Right renal cortex interstitium (tissue), 3 donors: ENCODE measurements around the gene TRIM15. TPM values are rescaled to one million over a fixed set of nuclear protein-coding genes. Genes with fewer than 3 reads are reported as not detected.

ENCODE experiments used
- DNase-seq, 3 donors: peaks; one replicate each; pipeline ENCODE4 v3.0.0-alpha.2; 2013; ENCODE audit warnings: low read depth in 3 of 3, low spot score in 2 of 3
- polyA plus RNA-seq, 3 donors: library from polyadenylated mRNA; unstranded; fragments of 120-200 nt; gene quantifications; one replicate each; pipeline ENCODE4 v1.2.1, GENCODE V29; 2013; ENCODE audit not compliant: insufficient read length in 3 of 3

TRIM15 gene
- polyA plus RNA-seq, 3 donors, result 0.19 to 0.28 (median 0.26) TPM

- DNase-seq, result no peak
Observed at GRCh38 chr6:30194797-30195690, 31.7 kb downstream of the TRIM15 start.

DNA sequence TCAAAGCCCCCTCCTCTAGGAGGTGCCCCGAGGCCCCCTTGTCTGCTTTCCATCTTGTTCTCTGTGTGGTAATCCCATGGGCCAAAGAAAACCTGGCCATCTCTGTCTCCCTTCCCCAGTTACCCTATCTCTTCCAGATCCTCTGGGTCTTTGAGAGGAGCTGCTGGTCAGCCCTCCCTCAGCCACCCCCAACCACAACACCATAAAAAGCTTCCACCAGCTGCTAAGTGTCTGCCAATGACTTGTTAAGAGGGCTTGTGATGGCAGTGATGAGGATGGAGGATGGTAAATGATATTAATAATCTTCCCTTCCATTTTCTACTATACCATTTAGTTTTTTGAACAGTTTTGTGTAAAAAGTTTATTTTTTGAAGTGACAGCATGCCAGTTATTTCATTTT, 32.6 kb downstream of the TRIM15 start:
- no peak for DNase-seq

DNA sequence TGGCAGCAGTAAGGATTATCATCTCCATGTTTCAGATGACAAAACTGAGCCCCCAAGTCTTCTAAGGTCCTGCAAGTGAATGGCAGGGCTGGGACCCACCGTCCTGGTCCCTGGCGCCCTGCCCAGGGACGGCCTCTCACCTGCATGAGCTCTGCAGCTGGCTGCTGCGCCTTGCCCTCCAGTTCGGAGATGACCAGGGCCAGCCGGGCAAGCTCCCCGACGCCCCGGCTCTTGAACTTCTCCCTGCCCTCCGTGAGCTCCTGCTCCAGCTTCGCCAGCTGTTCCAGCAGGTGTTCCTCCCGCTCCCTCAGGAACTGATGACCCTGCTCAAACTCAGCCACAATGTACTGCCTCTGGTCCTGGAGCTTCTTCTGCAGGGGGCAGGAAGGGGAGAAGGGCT, 33.0 kb downstream of the TRIM15 start:
- DNase-seq, result no peak

- DNase-seq, result no peak
Observed at GRCh38 chr6:30198166-30199084, 35.1 kb downstream of the TRIM15 start.

- no peak for DNase-seq
Observed at GRCh38 chr6:30200551-30201281, 37.4 kb downstream of the TRIM15 start.

DNA sequence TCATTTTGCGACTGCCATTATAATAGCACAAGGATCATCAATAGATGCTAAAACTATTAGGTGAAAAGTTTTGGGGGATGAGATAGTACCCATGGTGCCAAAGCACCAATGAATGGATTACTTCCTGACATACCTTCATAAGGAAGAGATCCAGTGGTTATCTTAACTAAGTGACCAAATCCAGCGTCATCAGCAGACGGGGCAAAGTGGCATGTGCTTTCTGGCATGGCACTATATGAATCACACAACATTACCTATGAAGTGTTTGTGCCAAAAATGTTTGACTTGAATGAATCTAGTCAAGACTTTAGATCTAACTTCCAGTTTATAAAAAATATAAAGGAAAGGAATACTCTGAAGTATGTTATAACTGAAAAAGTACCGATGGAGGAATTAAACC, 39.0 kb downstream of the TRIM15 start:
- DNase-seq, result no peak

DNA sequence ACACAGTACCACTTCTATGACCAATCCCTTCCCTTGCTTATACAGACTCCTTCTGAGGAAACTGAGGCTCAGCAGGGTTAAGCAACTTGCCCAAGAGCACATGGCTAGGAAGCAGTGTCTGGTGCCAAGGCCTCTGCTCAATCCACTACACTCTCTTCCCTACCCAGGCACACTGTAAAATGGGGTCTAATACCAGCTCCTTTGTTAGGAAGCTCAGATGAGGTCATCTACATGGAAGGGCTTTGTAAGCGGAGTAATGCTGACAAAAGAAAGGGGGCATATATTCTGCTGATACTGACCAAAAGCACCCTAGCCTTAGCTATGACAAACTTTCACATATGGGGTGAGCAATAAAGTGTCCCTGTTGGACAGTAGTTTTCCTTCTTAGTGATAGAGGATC, 40.8 kb downstream of the TRIM15 start:
- DNase-seq, result no peak

GRCh38 chr6:30206152-30206551, 42.8 kb downstream of the TRIM15 start:
- DNase-seq, result no peak

GRCh38 chr6:30206799-30207618, 43.7 kb downstream of the TRIM15 start:
- no peak for DNase-seq

DNA sequence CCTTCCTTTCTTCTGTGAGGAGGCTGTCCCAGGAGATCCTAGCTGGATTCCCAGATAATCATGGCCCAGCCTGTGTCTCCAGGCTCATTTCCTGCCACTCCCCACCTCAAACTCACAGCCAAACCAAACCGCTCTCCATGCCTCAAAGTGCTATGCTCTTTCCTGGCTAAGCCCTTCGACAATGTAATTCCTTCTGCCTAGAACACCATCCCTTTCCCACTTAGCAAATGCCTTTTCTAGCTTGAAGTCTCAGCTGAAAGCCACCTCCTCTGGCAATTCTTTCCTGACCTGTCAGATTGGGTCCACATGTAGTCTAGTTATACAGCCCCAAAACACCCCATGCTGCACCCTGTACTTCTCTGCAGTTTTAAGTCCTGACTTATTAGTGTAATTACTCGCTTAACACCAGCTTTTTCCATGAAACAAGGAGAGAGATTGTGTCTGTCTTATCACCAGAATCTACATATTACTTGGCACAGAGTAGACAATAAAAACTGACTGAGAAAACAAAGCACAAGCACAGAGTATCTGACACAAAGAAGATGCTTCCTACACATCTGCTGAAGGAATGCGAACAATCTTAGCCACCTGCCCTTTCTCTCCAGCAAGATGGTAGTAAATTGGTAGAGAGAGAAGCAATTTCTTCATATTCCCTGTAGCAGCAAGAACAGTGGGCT, 44.4 kb downstream of the TRIM15 start:
- no peak for DNase-seq

DNA sequence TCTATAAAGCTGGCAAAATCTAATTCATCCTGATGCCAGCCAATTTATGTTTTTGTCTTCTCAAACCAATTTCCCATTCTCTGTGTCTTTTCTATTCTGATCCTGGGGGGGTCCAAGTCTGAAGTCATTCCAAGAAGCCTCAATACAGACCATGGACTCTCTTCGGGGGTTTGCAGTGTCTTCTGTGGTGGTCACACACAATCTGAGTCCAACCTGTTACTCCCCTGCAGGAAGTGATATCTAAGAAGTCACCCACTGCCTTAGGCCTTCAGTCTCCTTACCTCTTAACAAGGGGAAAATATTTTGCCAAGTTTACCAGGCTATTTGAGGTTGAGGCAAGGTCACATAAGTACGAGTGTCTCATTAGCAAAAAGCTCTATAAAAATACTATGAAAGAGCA, 48.0 kb downstream of the TRIM15 start:
- DNase-seq, result no peak

DNA sequence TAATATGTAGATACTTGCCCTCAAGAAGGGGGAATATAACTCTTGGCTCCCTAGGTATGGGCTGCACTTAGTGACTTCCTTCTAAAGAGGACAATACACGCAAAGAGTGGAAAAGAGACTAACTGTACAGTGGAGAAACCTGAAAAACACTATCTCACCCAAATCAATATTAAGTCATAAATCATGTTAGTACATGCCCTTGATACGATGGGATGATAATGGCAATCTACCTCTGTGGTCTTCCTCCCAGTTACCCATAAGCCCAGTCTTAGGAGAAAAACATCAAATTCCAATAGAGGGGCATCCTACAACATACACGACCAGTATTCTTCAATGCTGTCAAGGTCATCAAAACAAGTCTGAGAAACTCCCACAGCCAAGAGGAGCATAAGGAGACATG, 48.6 kb downstream of the TRIM15 start:
- no peak for DNase-seq

- DNase-seq, result peak; percentile 91 to 96 (median 96)
Observed at GRCh38 chr6:30212865-30213666, 49.7 kb downstream of the TRIM15 start, which contains the start of gene TRIM26. Gene TRIM26, minus strand, starts transcription at chr6:30213406. Its CDS starts 14,303 bp downstream, at chr6:30199103.

- DNase-seq, result no peak
Observed at GRCh38 chr6:30213667-30213956, 50.3 kb downstream of the TRIM15 start.

GRCh38 chr6:30213957-30214656, 50.8 kb downstream of the TRIM15 start:
- DNase-seq, result peak in 1 of 3 donors; percentile 46

DNA sequence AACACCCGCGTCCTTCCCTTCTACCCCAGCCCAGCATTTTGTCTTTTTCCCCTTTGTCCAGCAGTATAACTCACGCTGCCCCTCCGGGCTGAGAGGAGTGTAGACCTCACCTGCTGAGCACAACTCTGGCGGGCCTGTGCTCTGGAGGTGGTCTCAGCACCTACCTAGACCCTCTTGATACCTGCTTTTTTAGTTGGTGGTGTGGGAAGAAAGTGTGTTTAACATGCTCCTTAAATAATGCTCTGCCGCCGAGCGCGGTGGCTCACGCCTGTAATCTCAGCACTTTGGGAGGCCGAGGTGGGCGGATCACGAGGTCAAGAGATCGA, 51.3 kb downstream of the TRIM15 start:
- no peak for DNase-seq

- DNase-seq, result no peak
Observed at GRCh38 chr6:30216096-30216495, 52.8 kb downstream of the TRIM15 start.

DNA sequence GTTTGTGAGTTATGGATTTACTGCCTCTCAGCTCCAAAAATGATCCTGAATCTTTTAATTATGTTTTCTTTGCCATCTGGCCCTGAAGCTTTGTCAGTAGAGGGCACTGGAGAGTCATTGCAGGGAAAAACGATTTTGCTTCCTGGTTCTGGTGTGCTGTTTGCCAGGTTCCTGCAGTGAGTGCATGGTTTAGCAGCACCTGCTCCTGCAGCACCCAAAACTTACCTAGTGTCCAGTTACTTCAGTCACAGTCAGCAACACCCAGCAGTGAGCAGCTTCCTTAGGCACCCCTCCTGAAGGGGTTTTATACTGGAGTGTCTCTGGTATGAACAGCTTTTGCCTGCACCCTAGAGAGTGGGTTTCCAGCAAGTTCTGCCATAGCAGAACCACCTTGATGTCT, 55.9 kb downstream of the TRIM15 start:
- DNase-seq, result no peak
